Gastroesophageal sphincter (tissue), 3 donors: ENCODE results near the gene ARFGEF3.

Experiments
- CTCF ChIP-seq, 4 experiments: fragments of 200-600 bp in 2 of 4; fragments of 450-650 bp in 2 of 4; sonication (generic) in 1 of 4; IDR thresholded peaks; one replicate each; pipeline ENCODE4 v1.5.1; 2017 to 2019; ENCODE audit warnings: antibody characterized with exemption in 4 of 4, mild to moderate bottlenecking in 2 of 4, moderate library complexity in 2 of 4
- POLR2AphosphoS5 ChIP-seq: sonication (generic); formaldehyde crosslinking; IDR thresholded peaks from one replicate; pipeline ENCODE4 v1.6.1; 2017; ENCODE audit warnings: antibody characterized with exemption

- TF ChIP-seq CTCF (IDR thresholded peaks at IDR 0.05) (no peak), POLR2AphosphoS5 (no peak)
Observed at GRCh38 chr6:138371720-138372119, 210.0 kb downstream of the ARFGEF3 start.
